Measurements from ENCODE around the gene PXDN.
A peak's percentile ranks its signal among the peaks of the same experiment; 100 is the strongest.

PXDN gene

DNA sequence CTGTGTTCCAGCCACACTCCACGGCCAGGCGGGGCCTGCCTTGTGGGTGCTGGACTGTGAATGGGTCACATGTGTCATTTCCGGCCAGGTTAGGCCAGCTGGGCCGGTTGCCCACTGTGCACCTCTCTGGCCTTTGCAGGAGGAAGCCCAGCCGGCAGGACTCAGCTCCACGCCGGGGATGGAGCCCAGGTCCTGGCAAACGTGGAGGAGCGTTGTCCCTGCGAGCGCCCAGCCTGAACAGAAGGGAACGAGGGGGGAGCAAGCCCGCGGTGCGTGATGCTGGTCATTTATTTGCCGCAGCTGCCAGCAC, 152.9 kb downstream of the PXDN start:
- TF ChIP-seq, protein P1, sequence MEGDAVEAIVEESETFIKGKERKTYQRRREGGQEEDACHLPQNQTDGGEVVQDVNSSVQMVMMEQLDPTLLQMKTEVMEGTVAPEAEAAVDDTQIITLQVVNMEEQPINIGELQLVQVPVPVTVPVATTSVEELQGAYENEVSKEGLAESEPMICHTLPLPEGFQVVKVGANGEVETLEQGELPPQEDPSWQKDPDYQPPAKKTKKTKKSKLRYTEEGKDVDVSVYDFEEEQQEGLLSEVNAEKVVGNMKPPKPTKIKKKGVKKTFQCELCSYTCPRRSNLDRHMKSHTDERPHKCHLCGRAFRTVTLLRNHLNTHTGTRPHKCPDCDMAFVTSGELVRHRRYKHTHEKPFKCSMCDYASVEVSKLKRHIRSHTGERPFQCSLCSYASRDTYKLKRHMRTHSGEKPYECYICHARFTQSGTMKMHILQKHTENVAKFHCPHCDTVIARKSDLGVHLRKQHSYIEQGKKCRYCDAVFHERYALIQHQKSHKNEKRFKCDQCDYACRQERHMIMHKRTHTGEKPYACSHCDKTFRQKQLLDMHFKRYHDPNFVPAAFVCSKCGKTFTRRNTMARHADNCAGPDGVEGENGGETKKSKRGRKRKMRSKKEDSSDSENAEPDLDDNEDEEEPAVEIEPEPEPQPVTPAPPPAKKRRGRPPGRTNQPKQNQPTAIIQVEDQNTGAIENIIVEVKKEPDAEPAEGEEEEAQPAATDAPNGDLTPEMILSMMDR (conservative IDR thresholded peaks at IDR 0.05; ENCODE audit: low read length), result no peak
- no peak for TF ChIP-seq EZH2phosphoT487 (IDR thresholded peaks at IDR 0.05; ENCODE audit: borderline replicate concordance)
- H3K4me1 ChIP-seq (ENCODE audit: insufficient read depth, low read length, poor library complexity, severe bottlenecking), result peaks cover 22% of the 10 kb centered on the region
- no peak overlapping the region for H3K9ac ChIP-seq (ENCODE audit: low read depth, low read length, poor library complexity, severe bottlenecking)
- no peak overlapping the region for H3K4me3 ChIP-seq (ENCODE audit: low read length, poor library complexity, severe bottlenecking)
- H3K4me2 ChIP-seq (ENCODE audit: low read depth, low read length, poor library complexity, severe bottlenecking), result no peak overlapping the region
- no peak overlapping the region for H2AFZ ChIP-seq (ENCODE audit: low read length)
- H3K9me3 ChIP-seq (ENCODE audit: insufficient read depth, low read depth, low read length), result no peaks in the 10 kb centered on the region
- H3K36me3 ChIP-seq (ENCODE audit: insufficient read depth, low read length), result no peaks in the 10 kb centered on the region
- H3K27me3 ChIP-seq (ENCODE audit: insufficient read depth, low read length, poor library complexity, severe bottlenecking), result no peaks in the 10 kb centered on the region
- no peaks in the 10 kb centered on the region for H4K20me1 ChIP-seq (ENCODE audit: insufficient read depth, low read length, poor library complexity, severe bottlenecking)
- H3K9me2 ChIP-seq (replicated peaks; ENCODE audit: low read depth, low read length), result no peaks in the 10 kb centered on the region
- H3K79me2 ChIP-seq (ENCODE audit: insufficient read depth, low read length), result no peaks in the 10 kb centered on the region
- no peaks in the 10 kb centered on the region for H3F3A ChIP-seq (ENCODE audit: low read depth)

DNA sequence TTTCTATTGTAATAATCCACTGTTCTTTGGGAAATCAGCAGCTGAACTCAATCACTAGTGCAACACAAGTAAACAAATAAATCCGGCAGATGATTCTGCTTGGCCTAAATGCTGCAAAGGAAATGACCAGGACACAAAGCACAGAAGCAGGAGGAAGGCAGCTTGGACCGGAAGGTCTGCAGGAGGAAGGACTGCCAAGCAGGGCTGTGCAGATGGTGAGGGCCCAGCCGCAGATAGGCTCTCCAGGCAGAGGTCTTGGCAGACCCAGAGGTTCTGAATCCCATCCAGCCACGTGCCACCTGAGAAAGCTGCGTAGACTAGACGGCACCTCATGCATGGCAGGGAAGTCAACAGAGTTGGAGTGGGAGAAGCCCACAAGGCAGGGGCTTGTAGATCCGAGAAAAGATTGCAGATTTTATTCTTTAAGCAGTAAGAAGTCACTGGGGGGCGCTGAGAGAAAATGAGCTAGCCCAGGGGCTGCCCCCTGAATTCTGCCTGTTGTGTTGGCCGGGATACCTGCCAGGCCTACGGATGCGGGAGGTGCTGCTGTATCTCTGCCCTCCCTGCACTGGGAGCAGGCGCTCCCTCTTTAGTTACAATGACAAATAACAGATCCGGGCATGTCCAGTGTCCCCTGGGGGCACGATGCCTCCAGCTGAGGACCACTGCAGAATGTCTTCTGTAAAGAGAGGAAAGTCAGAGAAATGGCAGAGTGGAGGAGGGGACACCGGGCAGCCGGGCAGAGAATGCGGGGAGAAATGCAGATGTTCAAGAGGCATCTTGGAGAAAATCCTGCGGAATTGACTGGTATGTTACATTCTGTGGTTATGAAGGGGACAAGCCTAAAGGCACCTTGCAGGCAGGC, 153.5 kb downstream of the PXDN start:
- Histone ChIP-seq H3K9me3 (ENCODE audit: insufficient read depth, low read depth, low read length) (no peaks in the 10 kb centered on the region), H3K36me3 (ENCODE audit: insufficient read depth, low read length) (no peaks in the 10 kb centered on the region), H4K20me1 (ENCODE audit: insufficient read depth, low read length, poor library complexity, severe bottlenecking) (no peaks in the 10 kb centered on the region), H3K4me2 (ENCODE audit: low read depth, low read length, poor library complexity, severe bottlenecking) (no peak overlapping the region), H3F3A (ENCODE audit: low read depth) (no peaks in the 10 kb centered on the region), H3K9ac (ENCODE audit: low read depth, low read length, poor library complexity, severe bottlenecking) (no peak overlapping the region), H2AFZ (ENCODE audit: low read length) (no peak overlapping the region), H3K9me2 (replicated peaks; ENCODE audit: low read depth, low read length) (no peaks in the 10 kb centered on the region), H3K27me3 (ENCODE audit: insufficient read depth, low read length, poor library complexity, severe bottlenecking) (no peaks in the 10 kb centered on the region), H3K79me2 (ENCODE audit: insufficient read depth, low read length) (no peaks in the 10 kb centered on the region), H3K4me3 (ENCODE audit: low read length, poor library complexity, severe bottlenecking) (no peak overlapping the region), H3K4me1 (ENCODE audit: insufficient read depth, low read length, poor library complexity, severe bottlenecking) (peaks cover 22% of the 10 kb centered on the region)
- TF ChIP-seq EZH2phosphoT487 (IDR thresholded peaks at IDR 0.05; ENCODE audit: borderline replicate concordance), result no peak
- TF ChIP-seq, protein P1 (conservative IDR thresholded peaks at IDR 0.05; ENCODE audit: low read length), result 0 out of 2 replicates have a peak, but pooled peaks have one; percentile 24

DNA sequence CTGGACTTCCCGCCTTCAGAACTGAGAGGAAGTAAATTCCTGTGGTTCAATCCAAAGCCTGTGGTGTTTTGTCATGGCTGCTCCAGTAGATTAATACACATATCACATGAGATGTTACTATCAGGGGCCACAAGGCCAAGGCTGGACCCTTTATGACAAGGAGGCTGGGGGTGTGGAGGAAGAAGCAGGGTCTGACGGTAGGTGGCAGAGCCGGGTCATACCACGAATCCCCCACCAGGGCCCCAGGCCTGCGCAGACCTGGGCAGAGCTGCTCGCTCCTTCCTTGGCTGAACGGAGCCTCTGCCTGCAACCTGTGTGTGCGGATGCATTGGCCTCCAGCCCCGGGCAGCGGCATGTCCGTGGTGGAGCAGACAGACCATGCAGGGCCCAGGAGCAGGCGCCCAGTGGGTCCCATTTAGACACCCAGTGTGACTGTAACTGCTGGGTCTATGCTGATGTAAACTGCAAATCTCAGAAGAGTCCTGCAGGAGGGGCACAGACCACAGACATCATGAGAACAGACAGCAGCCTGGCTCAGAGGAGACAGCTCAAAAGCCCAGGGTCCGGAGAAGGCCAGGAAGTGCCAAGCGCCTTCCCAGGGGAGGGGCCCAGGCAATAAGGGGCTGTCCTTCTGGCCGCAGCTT, 155.2 kb downstream of the PXDN start:
- no peak overlapping the region for H3K4me2 ChIP-seq (ENCODE audit: low read depth, low read length, poor library complexity, severe bottlenecking)

More for the DNA sequence above, 155.2 kb downstream of the PXDN start:
- TF ChIP-seq, protein P1 (conservative IDR thresholded peaks at IDR 0.05; ENCODE audit: low read length), result no peak
- TF ChIP-seq EZH2phosphoT487 (IDR thresholded peaks at IDR 0.05; ENCODE audit: borderline replicate concordance), result no peak
- no peaks in the 10 kb centered on the region for H3K27me3 ChIP-seq (ENCODE audit: insufficient read depth, low read length, poor library complexity, severe bottlenecking)
- no peaks in the 10 kb centered on the region for H3K9me2 ChIP-seq (replicated peaks; ENCODE audit: low read depth, low read length)
- H3K79me2 ChIP-seq (ENCODE audit: insufficient read depth, low read length), result no peaks in the 10 kb centered on the region
- H3F3A ChIP-seq (ENCODE audit: low read depth), result no peaks in the 10 kb centered on the region
- no peak overlapping the region for H3K9ac ChIP-seq (ENCODE audit: low read depth, low read length, poor library complexity, severe bottlenecking)
- H4K20me1 ChIP-seq (ENCODE audit: insufficient read depth, low read length, poor library complexity, severe bottlenecking), result no peaks in the 10 kb centered on the region
- H3K4me1 ChIP-seq (ENCODE audit: insufficient read depth, low read length, poor library complexity, severe bottlenecking), result peaks cover 15% of the 10 kb centered on the region
- no peak overlapping the region for H3K4me3 ChIP-seq (ENCODE audit: low read length, poor library complexity, severe bottlenecking)
- H2AFZ ChIP-seq (ENCODE audit: low read length), result no peak overlapping the region
- no peaks in the 10 kb centered on the region for H3K9me3 ChIP-seq (ENCODE audit: insufficient read depth, low read depth, low read length)
- no peaks in the 10 kb centered on the region for H3K36me3 ChIP-seq (ENCODE audit: insufficient read depth, low read length)

Data from Loucy (cell line).